GM12878 (cell line): Measurements from ENCODE around the gene ENTREP3. TPM values are rescaled to one million over a fixed set of nuclear protein-coding genes. Genes with fewer than 3 reads are reported as not detected.
A peak's percentile ranks its signal among the peaks of the same experiment; 100 is the strongest.

Source experiments
- BHLHE40 ChIP-seq, 2 experiments: fragments of 450-650 bp in 1 of 2; IDR thresholded peaks; 2 replicates each; pipeline ENCODE4 v1.6.1; 2011 to 2017; ENCODE audit warnings: low read depth in 2 of 2, borderline replicate concordance in 1 of 2, improper control_type of control experiment in 1 of 2, low read length in 1 of 2, mild to moderate bottlenecking in 1 of 2
- CBFB ChIP-seq: IDR thresholded peaks from 2 replicates; pipeline ENCODE4 v1.6.1; 2016; ENCODE audit warnings: antibody characterized with exemption, low read depth
- CTCF ChIP-seq, 3 experiments: IDR thresholded peaks in 2 of 3; conservative IDR thresholded peaks in 1 of 3; 2 replicates each; pipeline ENCODE4 v1.5.1; 2011; ENCODE audit warnings: low read depth in 3 of 3, low read length in 3 of 3, mild to moderate bottlenecking in 3 of 3, control low read depth in 2 of 3, moderate library complexity in 2 of 3, inconsistent platforms in 1 of 3, mixed read lengths in 1 of 3; ENCODE audit not compliant: control insufficient read depth in 2 of 3, insufficient read depth in 1 of 3; ENCODE audit errors: extremely low read depth in 1 of 3
- CUX1 ChIP-seq: IDR thresholded peaks from 2 replicates; pipeline ENCODE4 v1.6.1; 2012; ENCODE audit warnings: improper control_type of control experiment, low read depth, low read length; ENCODE audit not compliant: insufficient replicate concordance
- DPF2 ChIP-seq: fragments of 450-650 bp; IDR thresholded peaks from 2 replicates; pipeline ENCODE4 v1.6.1; 2017; ENCODE audit warnings: mild to moderate bottlenecking
- EP300 ChIP-seq, 2 experiments: fragments of 150-350 bp in 1 of 2; IDR thresholded peaks; 2 replicates each; pipeline ENCODE4 v1.6.1; 2011 to 2012; ENCODE audit warnings: low read depth in 2 of 2, low read length in 2 of 2, borderline replicate concordance in 1 of 2, improper control_type of control experiment in 1 of 2, inconsistent platforms in 1 of 2; ENCODE audit not compliant: control insufficient read depth in 1 of 2
- ESRRA ChIP-seq: IDR thresholded peaks from 2 replicates; pipeline ENCODE4 v1.6.1; 2012; ENCODE audit warnings: mild to moderate bottlenecking, low read length, improper control_type of control experiment
- IRF3 ChIP-seq: fragments of 450-650 bp; IDR thresholded peaks from 2 replicates; pipeline ENCODE4 v1.6.1; 2014; ENCODE audit warnings: mild to moderate bottlenecking
- JUND ChIP-seq: IDR thresholded peaks from 2 replicates; pipeline ENCODE4 v1.6.1; 2012; ENCODE audit warnings: low read depth, mild to moderate bottlenecking, low read length, improper control_type of control experiment, moderate library complexity
- KAT2A ChIP-seq: conservative IDR thresholded peaks from 2 replicates; pipeline ENCODE4 v1.6.1; 2011; ENCODE audit warnings: low read depth, low read length; ENCODE audit not compliant: control insufficient read depth
- MEF2A ChIP-seq: IDR thresholded peaks from 2 replicates; pipeline ENCODE4 v1.6.1; 2011; ENCODE audit warnings: low read depth, mild to moderate bottlenecking, low read length, moderate library complexity; ENCODE audit not compliant: insufficient read depth
- NFYB ChIP-seq: IDR thresholded peaks from 2 replicates; pipeline ENCODE4 v1.6.1; 2011; ENCODE audit warnings: low read depth, mild to moderate bottlenecking, low read length, improper control_type of control experiment, moderate library complexity; ENCODE audit not compliant: insufficient read depth
- NR2C1 ChIP-seq: fragments of 450-650 bp; IDR thresholded peaks from 2 replicates; pipeline ENCODE4 v1.6.1; 2017; ENCODE audit warnings: antibody characterized with exemption, mild to moderate bottlenecking, moderate library complexity
- NR2F1 ChIP-seq: fragments of 450-650 bp; conservative IDR thresholded peaks from 2 replicates; pipeline ENCODE4 v1.6.1; 2017; ENCODE audit warnings: mild to moderate bottlenecking
- RAD51 ChIP-seq: fragments of 450-650 bp; IDR thresholded peaks from 2 replicates; pipeline ENCODE4 v1.6.1; 2016; ENCODE audit warnings: moderate library complexity, mild to moderate bottlenecking, inconsistent platforms
- SMARCA5 ChIP-seq: fragments of 450-650 bp; IDR thresholded peaks from 2 replicates; pipeline ENCODE4 v1.6.1; 2017; ENCODE audit warnings: mild to moderate bottlenecking
- SRF ChIP-seq, 2 experiments: IDR thresholded peaks; 2 replicates each; pipeline ENCODE4 v1.6.1; 2011; ENCODE audit warnings: low read depth in 2 of 2, low read length in 2 of 2, mild to moderate bottlenecking in 1 of 2, moderate library complexity in 1 of 2
- SUPT20H ChIP-seq: IDR thresholded peaks from 2 replicates; pipeline ENCODE4 v1.6.1; 2011; ENCODE audit warnings: low read depth, mild to moderate bottlenecking, low read length, moderate library complexity, borderline replicate concordance; ENCODE audit not compliant: control insufficient read depth
- TAF1 ChIP-seq: IDR thresholded peaks from 2 replicates; pipeline ENCODE4 v1.6.1; 2011; ENCODE audit warnings: mild to moderate bottlenecking, low read depth, low read length, borderline replicate concordance
- TBL1XR1 ChIP-seq: IDR thresholded peaks from 2 replicates; pipeline ENCODE4 v1.6.1; 2012; ENCODE audit warnings: low read depth, low read length, improper control_type of control experiment
- ZBED1 ChIP-seq: IDR thresholded peaks from 2 replicates; pipeline ENCODE4 v1.6.1; 2016; ENCODE audit warnings: borderline replicate concordance
- polyA plus RNA-seq, 11 experiments: library from polyadenylated mRNA; depleted of rRNA in 4 of 11; unstranded in 6 of 11; stranded (reverse) in 5 of 11; fragments of >200 nt; fragmentation: Nextera tagmentation in 4 of 11; fragmentation: Illumina TruSeq in 1 of 11; extraction: Ambion mirVana in 4 of 11; extraction: Trizol in 1 of 11; gene quantifications; 1 replicate in 1 of 11; 2 replicates in 10 of 11; pipeline versions ENCODE4 v1.2.1 to v1.2.3, GENCODE V29; 2011 to 2016; ENCODE audit warnings: inconsistent platforms in 2 of 11, missing spikeins in 2 of 11, low read depth in 1 of 11
- total RNA-seq, 4 experiments: library from RNA; depleted of rRNA in 3 of 4; stranded (reverse); fragments of >200 nt in 3 of 4; fragmentation: Illumina TruSeq in 1 of 4; extraction: Trizol in 1 of 4; gene quantifications; 2 replicates each; pipeline versions ENCODE4 v1.2.1 to v1.2.3, GENCODE V29; 2013 to 2021

The ENTREP3 gene
- total and polyA plus RNA-seq, 10 of the 15 experiments (the other 5 are each of a cell fraction or from before 2014, with no cell fraction given): 1.7 to 31.8 (median 3.9) TPM

- TF ChIP-seq CUX1 (no peak), JUND (no peak), DPF2 (peak; percentile 52; the same call in 1 of the 2 replicates), NFYB (peak; percentile 67), ZBED1 (no peak), SRF (IDR thresholded peaks at IDR 0.05; ENCODE audit: low read depth in 2 of 2, low read length in 2 of 2) (no peak), EP300 (IDR thresholded peaks at IDR 0.05; ENCODE audit: borderline replicate concordance in 1 of 2, control insufficient read depth in 1 of 2, low read depth in 2 of 2, low read length in 2 of 2) (no peak), ESRRA (no peak), CBFB (no peak), SUPT20H (no peak), NR2C1 (no peak), SMARCA5 (peak; percentile 80; the same call in 1 of the 2 replicates), TBL1XR1 (no peak), IRF3 (no peak), KAT2A (no peak), MEF2A (no peak), BHLHE40 (IDR thresholded peaks at IDR 0.05; ENCODE audit: borderline replicate concordance in 1 of 2, low read depth in 2 of 2, low read length in 1 of 2) (peak in 1 of 2 experiments; percentile 45; a peak in 2 of 4 replicates), NR2F1 (peak; percentile 48; the same call in 1 of the 2 replicates), RAD51 (no peak), TAF1 (no peak), CTCF (IDR thresholded peaks at IDR 0.05 in 2 of 3, conservative IDR thresholded peaks at IDR 0.05 in 1 of 3; ENCODE audit: control insufficient read depth in 2 of 3, extremely low read depth in 1 of 3, insufficient read depth in 1 of 3, low read depth in 3 of 3, low read length in 3 of 3) (peak; percentile 46 to 72 (median 54); a peak in 5 of 6 replicates)
Observed at GRCh38 chr1:155277070-155277901, 22.0 kb upstream of the ENTREP3 start, which contains the start of gene HCN3 (continued).
